ENCODE results near the gene DYSF.

- TF ChIP-seq CTCF (IDR thresholded peaks at IDR 0.05) (no peak), POLR2AphosphoS5 (IDR thresholded peaks at IDR 0.05) (no peak), EP300 (IDR thresholded peaks at IDR 0.05; ENCODE audit: low read depth) (no peak)
Measured at GRCh38 chr2:71546275-71546638, 92.9 kb downstream of the DYSF start.

Data from transverse colon (tissue), 4 donors.